Neural cell (in vitro differentiated cells): ENCODE data around the gene PLA2G3. TPM values are rescaled to one million over a fixed set of nuclear protein-coding genes. Genes with fewer than 3 reads are reported as not detected.

Source experiments
- H2AFZ ChIP-seq: fragments of 200-600, 300-800 bp; sonication (generic), shearing (Covaris generic); 2 replicates; pipeline ENCODE4 v1.6.0; 2014; ENCODE audit warnings: low read depth, mild to moderate bottlenecking, antibody characterized with exemption, low read length, moderate library complexity
- H3F3A ChIP-seq: fragments of 200-600 bp; shearing (Covaris generic); 2 replicates; pipeline ENCODE4 v1.6.1; 2016; ENCODE audit warnings: mild to moderate bottlenecking, moderate library complexity, mixed read lengths, antibody characterized with exemption, low read length; ENCODE audit not compliant: insufficient read depth, poor library complexity, severe bottlenecking
- H3K27ac ChIP-seq: fragments of 200-600, 300-800 bp; sonication (generic), shearing (Covaris generic); 2 replicates; pipeline ENCODE4 v1.5.1; 2014; ENCODE audit warnings: mild to moderate bottlenecking, low read length, moderate library complexity
- H3K27me3 ChIP-seq: fragments of 300-800, 200-600 bp; sonication (generic), shearing (Covaris generic); 2 replicates; pipeline ENCODE4 v1.6.0; 2014; ENCODE audit warnings: mild to moderate bottlenecking, low read depth, low read length, moderate library complexity; ENCODE audit not compliant: insufficient read depth
- H3K36me3 ChIP-seq: fragments of 300-800, 200-600 bp; sonication (generic), shearing (Covaris generic); 2 replicates; pipeline ENCODE4 v1.5.1; 2014; ENCODE audit warnings: mild to moderate bottlenecking, antibody characterized with exemption, low read length, moderate library complexity; ENCODE audit not compliant: insufficient read depth
- H3K4me2 ChIP-seq: fragments of 300-800, 200-600 bp; sonication (generic), shearing (Covaris generic); 2 replicates; pipeline ENCODE4 v1.6.0; 2014; ENCODE audit warnings: mild to moderate bottlenecking, low read length
- H3K4me3 ChIP-seq: fragments of 300-800, 200-600 bp; sonication (generic), shearing (Covaris generic); 2 replicates; pipeline ENCODE4 v1.5.1; 2014; ENCODE audit warnings: mild to moderate bottlenecking, low read length, moderate library complexity
- H3K79me2 ChIP-seq: fragments of 200-600 bp; shearing (Covaris generic); replicated peaks from 2 replicates; pipeline ENCODE4 v1.6.0; 2014; ENCODE audit warnings: mild to moderate bottlenecking, low read length, moderate library complexity; ENCODE audit not compliant: insufficient read depth
- H3K9ac ChIP-seq: fragments of 300-800, 200-600 bp; sonication (generic), shearing (Covaris generic); 2 replicates; pipeline ENCODE4 v1.6.1; 2016; ENCODE audit warnings: mild to moderate bottlenecking, low read length, mixed read lengths
- H3K9me2 ChIP-seq: fragments of 200-600 bp; shearing (Covaris generic); 2 replicates; pipeline ENCODE4 v1.6.1; 2016; ENCODE audit warnings: mild to moderate bottlenecking, low read length, mixed read lengths; ENCODE audit not compliant: insufficient read depth
- H3K9me3 ChIP-seq: fragments of 200-600, 300-800 bp; sonication (generic), shearing (Covaris generic); 2 replicates; pipeline ENCODE4 v1.6.1; 2016; ENCODE audit warnings: mild to moderate bottlenecking, mixed run types, low read length, moderate library complexity, mixed read lengths
- H4K20me1 ChIP-seq: fragments of 200-600 bp; shearing (Covaris generic); 2 replicates; pipeline ENCODE4 v1.6.1; 2016; ENCODE audit warnings: mild to moderate bottlenecking, mixed run types; ENCODE audit not compliant: insufficient read depth
- CTCF ChIP-seq: fragments of 450-650 bp; IDR thresholded peaks from 2 replicates; pipeline ENCODE4 v1.5.1; 2014; ENCODE audit warnings: antibody characterized with exemption, mild to moderate bottlenecking, moderate library complexity; ENCODE audit not compliant: poor library complexity, severe bottlenecking
- EP300 ChIP-seq: fragments of 450-650 bp; conservative IDR thresholded peaks from 2 replicates; pipeline ENCODE4 v1.6.1; 2014; ENCODE audit warnings: antibody characterized with exemption, mild to moderate bottlenecking, moderate library complexity; ENCODE audit not compliant: poor library complexity, severe bottlenecking
- EZH2 ChIP-seq: fragments of 200-600, 300-800 bp; shearing (Covaris generic), sonication (generic); IDR thresholded peaks from 2 replicates; pipeline ENCODE4 v1.6.1; 2014; ENCODE audit warnings: antibody characterized with exemption, low read length, borderline replicate concordance, mild to moderate bottlenecking; ENCODE audit not compliant: insufficient read depth, poor library complexity, severe bottlenecking
- MXI1 ChIP-seq: fragments of 450-650 bp; conservative IDR thresholded peaks from 2 replicates; pipeline ENCODE4 v1.6.1; 2014; ENCODE audit warnings: antibody characterized with exemption, mild to moderate bottlenecking; ENCODE audit not compliant: poor library complexity, severe bottlenecking
- POLR2AphosphoS5 ChIP-seq: IDR thresholded peaks from 2 replicates; pipeline ENCODE4 v1.6.1; 2012
- RAD21 ChIP-seq: fragments of 450-650 bp; conservative IDR thresholded peaks from 2 replicates; pipeline ENCODE4 v1.6.1; 2014; ENCODE audit warnings: antibody characterized with exemption, mild to moderate bottlenecking, moderate library complexity
- REST ChIP-seq: IDR thresholded peaks from 2 replicates; pipeline ENCODE4 v1.6.1; 2012; ENCODE audit warnings: borderline replicate concordance
- SMC3 ChIP-seq: fragments of 450-650 bp; conservative IDR thresholded peaks from 2 replicates; pipeline ENCODE4 v1.6.1; 2014; ENCODE audit warnings: antibody characterized with exemption, mild to moderate bottlenecking, moderate library complexity; ENCODE audit not compliant: poor library complexity
- TAF1 ChIP-seq: IDR thresholded peaks from 2 replicates; pipeline ENCODE4 v1.6.1; 2012; ENCODE audit warnings: low read depth
- polyA plus RNA-seq: library from polyadenylated mRNA; depleted of rRNA; stranded (reverse); fragments of >200 nt; gene quantifications from 2 replicates; pipeline ENCODE4 v1.2.3, GENCODE V29; 2014

Gene PLA2G3
- polyA plus RNA-seq, 1 donor from 2014 or later = not detected

- TF ChIP-seq REST (no peak), POLR2AphosphoS5 (no peak), EP300 (no peak), RAD21 (peak; percentile 78), TAF1 (no peak)
Observed at GRCh38 chr22:31148953-31149627, 8.8 kb upstream of the PLA2G3 start (continued).

- Histone ChIP-seq H3K9me2 (no peaks in the 10 kb centered on the region), H3K4me3 (no peak overlapping the region), H3K79me2 (no peaks in the 10 kb centered on the region), H3K27ac (no peak overlapping the region), H2AFZ (no peak overlapping the region), H3K4me2 (no peak overlapping the region), H3K27me3 (no peaks in the 10 kb centered on the region), H3K36me3 (no peaks in the 10 kb centered on the region), H3K9ac (no peak overlapping the region), H3K9me3 (no peaks in the 10 kb centered on the region), H3F3A (no peaks in the 10 kb centered on the region), H4K20me1 (no peaks in the 10 kb centered on the region)
- TF ChIP-seq POLR2AphosphoS5 = no peak
- TF ChIP-seq MXI1 = no peak
- TF ChIP-seq EP300 = no peak
- TF ChIP-seq SMC3 = no peak
- TF ChIP-seq EZH2 = no peak
- TF ChIP-seq RAD21 = no peak
- TF ChIP-seq CTCF = no peak
- TF ChIP-seq REST = no peak
- no peak for TF ChIP-seq TAF1
Observed at GRCh38 chr22:31148488-31148887, 8.2 kb upstream of the PLA2G3 start.
